ENCODE results near the gene RFLNA.
"Not testable (repeated sequence)": the region's sequence is repeated elsewhere in the genome, so short reads cannot be mapped to it uniquely, and the experiment has no call there.

The RFLNA gene

DNA sequence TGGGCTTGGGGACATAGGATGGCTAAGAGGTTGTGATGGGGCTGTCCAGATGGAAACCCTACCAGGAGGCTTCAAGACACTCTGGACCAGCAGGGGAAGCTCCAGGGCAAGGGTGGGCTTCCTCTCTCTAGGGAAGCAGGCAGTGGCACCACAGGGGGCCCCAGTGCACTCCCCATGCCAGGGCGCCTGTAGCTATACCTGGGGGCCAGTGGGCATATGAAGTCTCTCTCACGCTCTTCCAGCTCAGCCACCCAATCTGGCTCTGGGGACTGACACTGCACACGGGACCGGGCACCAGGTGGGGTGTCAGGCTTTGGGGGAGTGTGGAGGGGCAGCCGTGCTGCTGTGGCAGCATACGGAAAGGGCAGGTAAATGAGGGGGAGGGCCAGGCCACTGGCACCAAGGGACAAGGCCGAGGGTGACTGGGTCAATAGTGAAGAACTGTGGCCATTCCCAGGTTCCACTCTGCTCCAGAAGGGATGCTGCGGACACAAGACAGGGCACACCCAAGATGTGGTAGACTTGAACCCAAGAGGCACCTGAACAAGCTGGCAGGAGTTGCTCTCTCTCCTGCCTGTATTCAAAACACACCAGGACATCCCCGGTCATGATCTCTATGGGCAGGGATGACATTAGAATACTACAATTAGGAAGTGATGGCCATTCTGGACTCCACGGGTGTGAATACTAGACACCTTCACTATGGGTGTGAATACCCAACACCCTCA, 27.5 kb downstream of the RFLNA start:
- DNase-seq, result no peak

DNA sequence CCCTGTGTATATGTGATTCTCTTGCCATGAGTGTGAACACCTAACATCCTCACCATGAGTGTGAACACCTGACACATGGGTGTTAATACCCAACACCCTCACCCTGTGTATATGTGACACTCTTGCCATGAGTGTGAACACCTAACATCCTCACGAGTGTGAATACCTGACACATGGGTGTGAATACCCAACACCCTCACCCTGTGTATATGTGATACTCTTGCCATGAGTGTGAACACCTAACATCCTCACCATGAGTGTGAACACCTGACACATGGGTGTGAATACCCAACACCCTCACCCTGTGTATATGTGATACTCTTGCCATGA, 28.1 kb downstream of the RFLNA start:
- DNase-seq, result not testable (repeated sequence)

DNA sequence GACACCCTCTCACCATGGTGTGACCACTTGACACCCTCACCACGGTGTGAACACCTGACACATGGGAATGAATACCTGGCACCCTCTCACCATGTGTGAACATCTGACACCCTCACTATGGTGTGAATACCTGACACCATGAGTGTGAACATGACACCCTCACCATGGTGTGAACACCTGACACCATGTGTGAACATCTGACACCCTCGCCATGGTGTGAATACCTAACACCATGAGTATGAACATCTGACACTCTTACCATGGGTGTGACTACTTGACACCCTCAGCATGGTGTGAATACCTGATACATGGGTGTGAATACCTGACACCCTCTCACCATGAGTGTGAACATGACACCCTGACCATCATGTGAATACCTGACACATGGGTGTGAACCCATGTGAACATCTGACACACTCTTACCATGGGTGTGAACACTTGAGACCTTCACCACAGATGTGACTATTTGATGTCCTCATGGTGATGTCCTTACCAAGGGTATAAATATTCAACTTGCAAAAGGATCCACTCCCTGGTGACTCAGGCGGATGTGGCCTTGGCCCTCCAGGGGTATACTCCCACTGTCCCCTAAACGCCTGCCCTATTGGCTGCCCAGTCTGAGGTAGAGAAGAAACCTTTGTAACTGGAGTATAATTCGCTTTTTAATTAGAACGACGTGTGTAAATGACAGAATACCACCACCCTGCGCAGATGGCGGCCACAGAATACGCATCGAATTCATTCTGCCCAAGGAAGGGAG, 29.1 kb downstream of the RFLNA start:
- no peak for DNase-seq

DNA sequence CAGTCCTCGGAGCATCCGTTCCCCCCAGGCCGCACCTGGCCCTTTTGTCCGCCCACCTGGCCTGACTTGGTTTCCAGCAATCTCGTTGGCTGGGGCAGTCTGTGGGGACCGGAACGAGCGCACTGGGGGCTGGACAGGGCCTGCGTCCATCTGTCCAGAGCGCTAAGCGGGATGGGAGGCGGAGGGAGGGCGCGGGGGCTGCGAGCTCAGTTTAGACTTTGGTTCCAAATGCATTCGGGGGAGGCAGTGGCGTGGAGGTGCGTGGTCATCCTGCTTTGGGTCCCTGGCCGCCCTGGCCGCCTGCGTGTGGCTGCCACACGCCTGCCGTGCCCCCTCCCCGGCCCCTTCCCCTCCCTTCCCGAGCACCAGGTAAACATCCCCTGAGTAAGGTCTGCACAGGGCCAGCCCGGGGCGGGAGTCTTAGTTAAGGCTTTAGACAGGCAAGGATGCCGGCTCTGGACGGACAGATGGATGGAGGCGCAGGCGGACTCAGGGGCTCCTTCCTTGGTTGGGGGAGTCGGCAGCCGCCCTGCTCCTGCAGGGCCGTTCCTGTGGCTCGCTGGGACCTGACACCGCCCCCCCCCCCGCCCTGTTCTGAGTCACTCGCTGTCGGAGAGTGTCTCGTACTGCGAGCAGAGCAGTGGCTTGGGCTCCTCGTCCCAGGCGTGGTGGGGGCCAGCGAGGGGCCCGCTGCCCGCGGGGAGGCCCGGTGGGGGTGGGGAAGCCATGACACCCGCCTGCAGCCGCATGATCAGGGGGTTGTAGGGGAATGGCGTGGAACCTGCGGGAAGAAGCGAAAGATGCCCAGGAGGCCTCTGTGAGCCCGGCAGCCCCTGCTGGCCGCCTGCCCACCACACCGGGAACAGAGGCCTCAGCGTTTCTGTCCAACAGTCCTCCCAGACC, 30.2 kb downstream of the RFLNA start:
- DNase-seq, result no peak

DNA sequence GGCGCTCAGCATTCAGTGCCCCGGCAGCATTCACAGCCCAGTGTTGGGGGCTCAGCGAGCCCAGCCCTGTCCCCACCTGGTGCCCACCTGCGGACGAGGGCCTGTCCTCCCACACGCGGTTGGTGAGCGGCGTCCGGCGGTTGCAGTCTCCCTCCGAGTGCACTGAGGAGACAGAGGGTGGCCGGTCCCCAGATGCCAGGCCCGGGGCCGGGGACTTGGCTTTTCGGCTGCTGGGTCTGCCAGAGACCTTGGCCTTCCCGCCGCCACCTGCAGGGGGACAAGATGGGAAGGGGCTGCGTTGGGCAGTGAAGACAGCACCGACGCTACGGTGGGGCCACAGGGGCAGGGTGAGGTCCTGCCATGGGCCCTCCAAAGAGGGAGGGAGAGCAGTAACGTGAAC, 31.2 kb downstream of the RFLNA start:
- no peak for DNase-seq

DNA sequence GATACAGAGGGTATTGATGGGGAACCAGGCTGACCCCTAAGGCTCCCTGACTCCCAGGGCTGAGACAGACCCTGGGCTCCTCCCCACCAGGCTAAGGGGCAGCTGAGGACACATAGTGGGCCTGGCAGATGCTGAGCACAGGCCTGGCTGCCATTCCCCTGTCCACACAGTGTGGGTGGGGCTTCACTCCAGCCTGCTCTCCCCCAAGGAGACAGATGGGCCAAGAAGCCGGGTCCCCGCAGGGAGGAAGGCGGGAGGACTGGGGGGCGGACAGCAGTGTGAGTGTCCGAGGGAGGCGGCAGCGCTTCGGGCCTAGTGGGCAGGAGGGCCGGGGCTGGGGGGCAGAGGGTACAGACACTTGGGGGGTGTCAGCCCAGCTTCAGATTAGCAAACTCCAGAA, 32.0 kb downstream of the RFLNA start:
- no peak for DNase-seq

DNA sequence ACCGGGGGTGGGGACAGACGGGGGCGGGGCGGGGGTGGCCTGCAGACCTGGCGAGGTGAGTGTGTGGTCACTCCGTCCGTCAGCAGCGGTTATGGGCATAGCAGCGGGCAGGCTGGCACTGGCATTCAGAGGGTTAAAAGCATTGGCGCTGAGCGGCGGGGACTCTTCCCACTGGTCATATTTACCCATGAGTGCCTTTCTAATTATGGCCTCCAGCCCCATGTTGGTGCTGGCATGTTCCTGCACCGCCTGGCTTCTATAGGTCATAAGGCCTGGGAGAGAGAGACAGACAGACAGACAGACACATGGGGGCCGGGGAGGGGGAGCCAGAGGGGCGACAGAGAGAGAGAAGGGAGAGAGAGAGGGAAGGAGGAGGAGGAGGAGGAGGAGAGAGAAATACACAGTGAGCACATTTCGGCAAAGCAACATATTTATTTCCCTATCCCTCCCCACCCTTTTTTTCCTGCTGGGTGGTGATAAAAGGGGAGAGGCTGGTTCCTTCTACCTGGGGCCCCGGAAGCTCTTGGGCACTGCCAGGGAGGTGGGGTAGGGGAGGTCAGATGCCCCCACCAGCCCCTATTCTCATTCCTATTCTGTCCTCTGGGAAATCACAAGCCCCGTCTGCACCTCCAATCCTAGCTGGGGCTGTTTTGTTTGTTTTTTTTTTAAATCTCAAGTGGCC, 32.6 kb downstream of the RFLNA start:
- DNase-seq, result no peak

DNA sequence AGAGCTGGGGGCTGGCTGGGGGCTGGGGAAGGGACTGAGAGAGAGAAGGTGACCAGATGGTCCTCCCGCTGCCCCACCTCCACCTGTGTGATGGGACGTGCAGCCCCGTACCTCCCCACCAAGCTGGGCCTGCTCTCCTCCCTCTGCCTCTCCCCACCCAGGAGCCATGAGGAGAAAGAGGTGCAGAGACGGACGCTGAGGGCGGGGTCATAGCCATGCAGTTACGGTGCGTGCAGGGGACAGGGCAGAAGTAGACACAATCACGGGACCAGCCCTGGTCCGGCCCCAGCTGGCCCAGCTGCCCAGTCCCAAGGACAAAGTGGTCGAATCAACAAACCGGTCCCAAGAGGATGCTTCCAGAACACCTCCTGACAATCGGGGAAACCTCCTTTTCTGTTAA, 33.2 kb downstream of the RFLNA start:
- DNase-seq, result no peak

DNA sequence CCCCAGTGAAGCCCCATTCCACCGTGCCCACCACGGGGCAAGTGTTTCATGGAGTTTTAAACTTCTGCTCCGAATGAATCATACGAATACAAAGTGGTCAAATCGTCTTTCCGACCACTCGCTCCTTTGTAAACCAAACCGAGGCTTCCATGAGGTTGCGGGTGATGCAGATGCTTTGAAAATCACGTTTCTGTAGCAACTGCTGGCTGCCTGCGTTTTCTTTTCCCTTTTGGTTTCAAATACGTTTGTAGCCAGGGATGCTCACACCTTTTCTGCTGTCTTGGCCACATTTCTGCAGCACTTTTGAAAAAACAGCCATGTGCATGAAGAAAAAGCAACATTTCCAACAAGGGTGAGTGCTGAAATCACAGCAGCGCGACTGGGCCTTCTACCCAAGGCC, 33.7 kb downstream of the RFLNA start:
- DNase-seq, result no peak

DNA sequence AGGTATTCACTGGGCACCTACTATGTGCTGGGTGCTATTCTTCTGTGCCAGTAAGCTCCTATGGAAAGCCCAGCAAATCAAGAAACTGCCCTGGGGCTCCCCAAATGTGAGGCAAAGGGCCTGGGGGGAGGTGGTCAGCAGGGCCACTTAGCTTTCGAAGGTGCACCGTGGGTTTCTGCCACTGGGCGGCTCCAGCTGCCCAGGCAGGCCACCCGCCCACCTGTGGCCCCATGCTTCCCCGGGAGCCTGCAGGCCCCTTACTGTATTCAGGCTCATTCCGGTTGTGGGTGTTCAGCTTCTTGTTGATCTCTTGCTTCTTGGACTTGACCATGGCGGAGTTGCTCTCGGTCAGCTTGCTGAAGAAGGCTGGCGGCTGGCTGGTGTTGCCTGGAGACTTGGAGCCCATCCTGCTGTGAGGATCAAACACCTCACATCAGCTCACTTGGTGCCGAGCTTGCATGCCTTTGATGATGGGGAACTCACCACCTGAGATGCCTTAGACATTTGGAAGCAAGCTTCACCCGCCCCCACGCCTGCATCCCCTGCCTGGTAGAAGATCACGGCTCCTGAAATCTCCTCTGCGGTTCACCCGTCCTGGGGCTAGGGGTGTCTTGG, 37.3 kb downstream of the RFLNA start:
- DNase-seq, result no peak

DNA sequence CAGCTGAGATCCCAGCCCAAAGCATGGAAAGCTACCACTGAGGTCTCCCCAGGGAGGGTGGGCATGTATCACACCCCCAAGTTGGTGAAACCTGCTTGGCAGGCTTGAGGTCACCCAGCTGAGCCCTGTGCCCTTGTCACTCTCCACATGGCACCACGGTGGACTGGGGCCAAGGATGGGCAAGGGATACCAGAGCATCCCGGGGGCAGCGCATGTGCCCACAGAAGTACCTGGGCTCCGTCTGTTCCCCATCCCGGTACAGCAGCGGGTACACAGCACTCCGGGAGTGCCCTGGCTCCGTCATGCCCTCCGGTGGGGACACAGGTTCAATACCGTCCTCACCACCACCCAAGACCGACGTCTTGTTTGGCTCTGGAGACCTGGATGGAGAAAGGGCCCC, 38.0 kb downstream of the RFLNA start:
- DNase-seq, result no peak

DNA sequence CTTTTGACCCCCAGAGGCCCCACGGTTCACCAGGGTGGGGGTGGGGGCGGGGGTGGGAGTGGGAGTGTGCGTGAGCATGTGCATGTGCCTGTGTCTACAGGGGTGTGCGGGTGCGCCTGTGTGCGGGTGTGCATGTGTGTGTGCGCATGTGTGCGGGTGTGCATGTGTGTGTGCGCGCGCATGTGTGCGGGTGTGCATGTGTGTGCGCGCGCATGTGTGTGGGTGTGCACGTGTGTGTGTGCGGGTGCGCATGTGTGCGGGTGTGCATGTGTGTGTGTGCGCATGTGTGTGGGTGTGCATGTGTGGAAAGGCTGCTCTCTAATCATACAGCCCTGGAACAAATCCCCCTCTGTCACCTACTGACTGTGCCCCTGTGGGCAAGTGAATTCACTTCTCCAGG, 38.8 kb downstream of the RFLNA start:
- no peak for DNase-seq

DNA sequence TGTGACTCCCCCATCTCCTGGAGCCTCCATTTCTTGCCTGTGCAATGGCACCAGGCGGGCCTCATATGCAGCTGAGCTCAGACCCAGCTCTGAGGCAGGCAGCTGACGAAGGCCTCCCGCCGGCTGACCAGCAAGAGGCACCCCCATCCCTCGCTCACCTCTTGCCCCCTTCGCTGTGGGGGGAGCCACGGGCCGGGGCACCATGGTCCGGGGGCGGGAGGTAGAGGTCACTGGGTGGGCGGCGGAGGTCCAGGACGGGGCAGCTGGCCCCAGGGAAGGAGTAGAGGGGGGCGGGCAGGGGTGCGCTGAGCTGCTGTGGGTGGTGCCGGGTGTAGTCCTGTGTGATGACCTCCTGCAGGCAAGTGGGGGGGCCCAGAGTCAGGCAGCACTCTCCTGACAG, 39.4 kb downstream of the RFLNA start:
- DNase-seq, result no peak

DNA sequence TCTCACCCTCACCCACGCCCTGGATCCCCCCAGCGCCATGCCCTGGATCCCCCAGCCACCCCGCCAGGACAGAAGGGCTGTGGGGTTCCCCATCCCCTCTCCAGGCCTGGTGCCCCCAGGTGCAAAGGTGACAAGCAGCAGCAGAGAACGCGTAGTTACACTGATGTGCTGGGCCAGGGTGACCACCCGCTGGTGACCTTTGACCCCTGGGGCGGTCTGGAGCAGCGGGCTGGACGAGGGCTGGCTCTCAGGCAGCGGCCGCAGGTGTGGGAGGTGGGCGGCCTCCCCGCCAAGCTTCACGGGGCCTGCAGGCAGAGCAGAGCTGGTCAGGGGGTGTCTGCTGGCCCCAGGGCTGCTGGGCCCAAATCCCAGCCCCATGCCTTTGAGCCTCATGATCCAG, 40.1 kb downstream of the RFLNA start:
- no peak for DNase-seq

DNA sequence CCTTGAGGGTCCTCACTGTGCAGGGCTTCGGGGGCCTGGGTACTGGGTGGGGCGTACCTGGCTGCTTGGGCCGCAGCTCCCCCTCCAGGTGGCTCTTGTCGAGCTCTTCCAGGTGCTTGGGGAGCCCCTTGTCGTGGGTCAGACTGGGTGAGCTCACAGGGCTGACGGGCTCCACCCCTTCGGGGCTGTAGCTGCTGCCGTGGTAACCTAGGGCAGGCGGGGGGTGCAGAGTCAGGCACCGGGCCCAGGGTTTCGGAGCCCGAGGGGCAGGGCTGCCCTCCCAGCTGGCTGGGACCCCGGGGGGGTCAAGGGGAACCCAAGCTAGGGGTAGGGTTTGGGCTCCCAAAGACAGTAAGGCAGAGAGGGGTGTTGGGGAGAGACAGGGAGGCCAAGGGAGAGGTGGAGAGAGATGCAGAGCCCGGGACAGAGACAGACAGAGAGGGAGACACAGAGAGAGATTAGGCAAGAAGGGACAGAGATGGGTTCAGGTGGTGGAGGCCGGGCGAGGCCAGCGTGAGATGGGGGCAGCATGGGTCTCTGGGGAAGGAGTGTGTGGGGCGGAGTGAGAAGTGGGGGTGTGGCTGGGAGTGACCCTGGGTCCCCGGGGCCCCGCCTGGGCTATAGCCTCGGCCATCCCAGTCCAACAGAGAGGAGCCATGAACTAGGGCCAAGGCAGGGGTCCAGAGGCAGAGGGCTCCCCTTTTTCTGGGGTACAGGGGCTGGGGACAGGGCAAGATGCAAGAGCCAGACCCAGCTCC, 40.7 kb downstream of the RFLNA start:
- no peak for DNase-seq

DNA sequence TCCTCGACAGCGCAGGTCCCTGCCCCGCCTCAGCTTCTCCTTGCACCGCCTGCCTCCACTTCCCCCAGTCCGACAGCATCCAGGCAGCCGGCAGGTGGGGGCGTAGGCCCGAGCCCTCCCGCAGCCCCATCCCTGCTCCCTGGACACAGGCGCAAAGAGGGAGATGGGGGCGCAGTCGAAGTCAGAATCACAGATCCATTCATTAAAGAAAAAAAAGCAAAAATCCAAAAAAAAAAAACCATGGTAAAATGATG, 41.2 kb downstream of the RFLNA start:
- DNase-seq, result no peak

DNA sequence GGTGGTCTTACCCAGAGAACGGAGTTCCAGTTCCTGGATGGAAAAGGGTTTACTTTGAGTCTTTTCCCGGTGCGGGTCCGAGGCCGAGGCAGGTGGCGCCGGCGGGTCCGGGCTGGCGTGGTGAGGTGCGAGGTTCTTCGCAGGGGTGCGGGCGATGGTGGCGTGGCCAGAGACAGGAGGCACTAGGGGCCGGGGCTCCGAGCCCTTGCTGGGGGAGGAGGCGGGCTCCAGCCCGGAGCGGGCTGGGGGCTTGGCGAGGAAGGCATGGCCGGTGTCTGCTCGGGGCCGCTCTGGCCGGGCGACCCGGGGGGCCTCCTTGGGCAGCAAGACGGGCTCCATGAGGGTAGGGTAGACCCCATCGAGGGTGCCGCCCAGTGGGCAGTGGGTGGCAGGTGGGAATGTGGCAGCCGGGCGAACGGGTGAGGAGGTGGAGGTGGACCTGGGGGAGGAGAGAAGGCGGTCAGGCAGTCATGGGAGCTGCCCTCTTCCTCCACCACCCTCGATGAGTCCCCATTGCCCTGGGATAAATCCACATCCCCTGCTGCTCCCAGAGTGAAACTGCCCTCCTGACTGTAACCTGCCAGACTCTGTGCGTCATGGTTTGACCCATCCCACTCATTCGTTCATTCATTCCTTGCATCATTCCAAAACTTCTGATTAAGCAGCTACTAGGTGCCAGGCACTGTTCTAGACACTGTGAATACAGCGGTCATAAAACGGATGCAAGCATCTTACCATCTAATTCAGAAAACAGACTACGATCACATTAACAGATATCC, 42.0 kb downstream of the RFLNA start:
- no peak for DNase-seq

DNA sequence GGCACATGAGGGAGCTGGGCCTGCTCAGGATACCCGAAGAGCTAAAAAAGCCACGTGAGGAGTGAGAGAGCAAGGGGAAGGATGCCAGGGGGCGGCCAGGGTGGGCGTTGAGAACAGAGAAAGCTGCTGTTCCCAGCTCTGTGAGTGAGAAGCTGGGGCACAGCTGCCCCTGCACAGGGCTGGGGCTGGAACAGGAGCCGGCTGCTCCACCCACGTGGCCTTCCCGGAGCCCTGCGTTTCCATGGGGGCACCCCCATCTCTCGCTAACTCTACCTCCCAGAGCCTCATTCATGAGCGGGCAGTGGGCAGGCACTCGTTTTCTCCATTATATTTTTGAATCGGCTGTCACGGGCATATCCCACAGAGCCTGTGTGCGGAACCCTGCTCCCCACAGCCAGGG, 42.7 kb downstream of the RFLNA start:
- no peak for DNase-seq

DNA sequence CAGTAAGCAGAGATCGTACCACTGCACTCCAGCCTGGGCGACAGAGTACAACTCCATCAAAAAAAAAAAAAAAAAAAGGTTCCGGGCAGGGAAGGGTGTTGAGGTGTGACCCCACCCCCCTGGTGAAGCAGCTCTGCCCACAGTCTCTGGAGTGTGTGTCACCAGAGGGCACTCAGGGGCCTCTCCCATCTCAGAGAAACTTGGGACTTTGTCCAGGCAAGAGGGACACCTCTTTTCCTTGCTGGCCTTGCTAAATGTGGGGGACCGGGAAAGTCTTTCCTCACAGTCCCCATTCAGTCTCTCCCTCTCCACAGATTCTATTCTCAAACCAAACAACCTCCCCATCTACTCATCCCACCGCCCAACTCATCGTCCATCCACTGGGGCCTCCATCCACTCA, 43.6 kb downstream of the RFLNA start:
- no peak for DNase-seq

DNA sequence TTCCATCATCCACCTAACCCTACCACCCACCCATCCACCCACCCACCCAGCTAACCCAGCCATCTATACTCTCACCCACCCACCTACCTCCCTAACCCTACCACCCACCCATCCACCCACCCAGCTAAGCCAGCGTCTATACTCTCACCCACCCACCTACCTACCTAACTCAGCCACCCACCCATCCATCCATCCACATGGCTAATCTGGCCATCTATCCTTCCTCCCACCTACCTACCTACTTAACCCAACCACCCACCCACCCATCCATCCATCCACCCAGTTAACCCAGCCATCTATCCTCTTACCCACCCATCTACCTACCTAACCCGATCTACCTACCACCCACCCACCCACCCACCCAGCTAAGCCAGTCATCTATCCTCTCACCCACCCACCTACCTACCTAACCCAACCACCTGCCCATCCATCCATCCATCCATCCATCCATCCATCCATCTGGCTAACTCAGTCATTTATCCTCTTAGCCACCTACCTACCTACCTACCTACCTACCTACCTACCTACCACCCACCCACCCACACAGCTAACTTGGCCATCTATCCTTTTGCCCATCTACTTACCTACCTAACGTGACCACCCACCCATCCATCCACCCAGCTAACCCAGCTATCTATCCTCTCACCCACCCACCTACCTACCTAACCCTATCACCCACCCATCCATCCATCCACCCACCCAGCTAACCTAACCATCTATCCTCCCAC, 44.1 kb downstream of the RFLNA start:
- DNase-seq, result no peak
